ENCODE measurements around the gene NDUFB8.

NDUFB8 gene

GRCh38 chr10:100505164-100505563 lies 24.5 kb downstream of the NDUFB8 start:
- TF ChIP-seq CTCF (IDR thresholded peaks at IDR 0.05; ENCODE audit: low read depth, low read length): no peak
- no peak for DNase-seq (ENCODE audit: low read depth, low spot score)
- H3K4me3 ChIP-seq (ENCODE audit: low read depth, low read length): no peak overlapping the region
- in situ Hi-C loops (cut with HindIII; ENCODE audit: low sequenced_read_pairs): no loop called here

- in situ Hi-C loops (cut with HindIII; ENCODE audit: low sequenced_read_pairs): no loop called here
- no peak for TF ChIP-seq CTCF (IDR thresholded peaks at IDR 0.05; ENCODE audit: low read depth, low read length)
- peak; percentile 45 for DNase-seq (ENCODE audit: low read depth, low spot score)
- no peak overlapping the region for H3K4me3 ChIP-seq (ENCODE audit: low read depth, low read length)
Observed at GRCh38 chr10:100504096-100504495, 25.6 kb downstream of the NDUFB8 start.

- no peak for TF ChIP-seq CTCF (IDR thresholded peaks at IDR 0.05; ENCODE audit: low read depth, low read length)
- DNase-seq (ENCODE audit: low read depth, low spot score): no peak
- in situ Hi-C loops (cut with HindIII; ENCODE audit: low sequenced_read_pairs): no loop called here
- H3K4me3 ChIP-seq (ENCODE audit: low read depth, low read length): no peak overlapping the region
Observed at GRCh38 chr10:100502926-100503494, 26.7 kb downstream of the NDUFB8 start.

- DNase-seq (ENCODE audit: low read depth, low spot score): no peak
- no peak overlapping the region for H3K4me3 ChIP-seq (ENCODE audit: low read depth, low read length)
- in situ Hi-C loops (cut with HindIII; ENCODE audit: low sequenced_read_pairs): no loop called here
Observed at GRCh38 chr10:100501423-100501822, 28.2 kb downstream of the NDUFB8 start.

GRCh38 chr10:100498059-100498458 lies 31.6 kb downstream of the NDUFB8 start:
- no peak for DNase-seq (ENCODE audit: low read depth, low spot score)
- in situ Hi-C loops (cut with HindIII; ENCODE audit: low sequenced_read_pairs): no loop called here
- H3K4me3 ChIP-seq (ENCODE audit: low read depth, low read length): no peak overlapping the region
- no peak for TF ChIP-seq CTCF (IDR thresholded peaks at IDR 0.05; ENCODE audit: low read depth, low read length)

More at GRCh38 chr10:100501423-100501822, 28.2 kb downstream of the NDUFB8 start:
- no peak for TF ChIP-seq CTCF (IDR thresholded peaks at IDR 0.05; ENCODE audit: low read depth, low read length)

- in situ Hi-C loops (cut with HindIII; ENCODE audit: low sequenced_read_pairs): no loop called here
- TF ChIP-seq CTCF (IDR thresholded peaks at IDR 0.05; ENCODE audit: low read depth, low read length): no peak
- no peak overlapping the region for H3K4me3 ChIP-seq (ENCODE audit: low read depth, low read length)
- no peak for DNase-seq (ENCODE audit: low read depth, low spot score)
Observed at GRCh38 chr10:100496567-100496966, 33.1 kb downstream of the NDUFB8 start.

GRCh38 chr10:100490531-100490930 lies 39.1 kb downstream of the NDUFB8 start:
- no peak for TF ChIP-seq CTCF (IDR thresholded peaks at IDR 0.05; ENCODE audit: low read depth, low read length)
- H3K4me3 ChIP-seq (ENCODE audit: low read depth, low read length): no peak overlapping the region
- in situ Hi-C loops (cut with HindIII; ENCODE audit: low sequenced_read_pairs): no loop called here
- DNase-seq (ENCODE audit: low read depth, low spot score): no peak

Data from astrocyte of the spinal cord (primary cell).